ENCODE results near the gene TMEM161A.
"Not testable (repeated sequence)": the region's sequence is repeated elsewhere in the genome, so short reads cannot be mapped to it uniquely, and the experiment has no call there.

Gene TMEM161A

DNA sequence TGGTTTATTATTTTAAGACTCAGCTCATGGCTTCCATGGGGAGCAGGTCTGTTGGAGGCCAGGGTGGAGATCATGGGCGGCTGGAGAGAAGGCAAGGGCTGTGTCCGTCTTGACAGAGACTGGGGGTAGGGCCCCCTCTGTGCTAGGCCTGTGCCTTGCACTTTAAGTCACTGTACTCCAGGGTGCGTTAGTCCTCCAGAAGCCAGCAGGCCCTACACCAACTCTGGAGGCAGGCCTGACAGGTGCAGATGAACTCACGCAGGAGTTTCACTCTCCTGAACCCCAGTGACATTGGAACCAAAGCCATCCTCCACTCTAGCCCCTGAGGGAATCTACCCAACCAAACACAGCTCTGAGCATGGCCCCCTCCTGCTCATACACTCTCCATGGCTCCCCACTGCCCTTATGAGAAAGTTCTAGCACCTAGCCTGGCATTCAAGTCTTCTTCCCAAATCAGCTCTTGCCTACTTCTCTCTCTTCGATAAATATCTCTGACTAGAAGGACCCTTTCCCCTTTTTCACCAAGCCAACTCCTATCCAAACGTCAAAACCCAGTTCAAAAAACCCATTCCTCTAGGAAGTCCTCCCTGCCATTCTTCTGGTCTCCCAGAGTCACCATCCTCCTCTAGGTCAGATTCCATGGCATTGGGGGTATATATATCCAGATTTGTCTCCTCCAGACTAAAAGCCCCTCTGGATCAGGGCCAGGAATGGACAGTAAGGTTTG lies 16.7 kb upstream of the TMEM161A start:
- no peak for DNase-seq

DNA sequence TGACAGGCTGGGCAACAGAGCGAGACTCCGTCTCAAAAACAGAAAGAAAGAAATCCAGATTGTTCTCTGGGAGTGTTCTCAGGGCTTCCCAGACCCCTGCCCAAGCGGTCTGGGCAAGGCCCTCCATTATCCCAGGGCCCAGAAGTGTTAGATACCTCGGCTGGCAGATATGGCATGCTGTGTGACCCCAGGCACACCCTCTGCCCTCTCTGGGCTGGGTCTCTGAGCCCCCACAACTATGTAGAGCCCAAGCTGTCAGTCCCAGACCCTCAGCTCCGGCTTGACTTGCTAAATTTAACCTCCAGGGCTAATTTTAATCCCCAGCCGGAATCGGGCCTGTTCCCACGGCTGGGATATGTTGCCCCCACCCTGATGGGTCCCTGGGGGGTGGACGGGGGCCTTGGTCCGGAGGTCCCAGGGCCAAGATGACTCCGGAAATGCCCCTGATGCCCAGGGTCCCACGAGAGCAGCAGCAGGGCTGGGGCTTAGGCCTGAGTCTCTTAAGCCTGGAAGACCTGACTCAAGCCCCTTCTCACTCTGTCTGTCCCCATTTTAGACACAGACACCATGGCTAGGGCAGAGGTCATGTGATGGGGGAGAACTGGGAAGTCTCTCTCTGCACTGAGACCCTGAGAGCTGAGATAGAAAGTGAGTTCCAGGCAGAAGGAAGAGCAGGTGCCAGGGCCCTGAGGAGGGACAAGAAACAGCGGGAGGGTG lies 14.5 kb upstream of the TMEM161A start:
- DNase-seq, result no peak

DNA sequence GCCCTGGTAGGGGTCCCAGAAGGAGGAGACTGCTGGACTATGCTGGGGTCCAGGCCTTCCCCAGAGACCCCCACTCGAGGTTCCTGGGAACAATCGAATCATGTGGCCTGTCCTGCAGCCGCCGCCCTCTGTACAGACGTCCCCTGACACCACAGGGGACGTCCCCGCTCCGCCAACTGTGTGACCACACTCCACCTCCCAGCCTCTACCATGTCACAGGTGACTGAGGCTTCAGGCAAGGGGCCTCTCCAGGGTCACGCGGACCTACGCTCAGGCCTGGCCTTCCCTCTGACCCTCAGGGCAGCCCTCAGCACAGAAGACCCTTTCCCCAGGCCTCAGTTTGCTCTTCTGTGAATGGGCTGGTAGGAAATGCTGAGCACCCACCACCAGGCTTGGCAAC lies 13.1 kb upstream of the TMEM161A start:
- DNase-seq, result no peak

DNA sequence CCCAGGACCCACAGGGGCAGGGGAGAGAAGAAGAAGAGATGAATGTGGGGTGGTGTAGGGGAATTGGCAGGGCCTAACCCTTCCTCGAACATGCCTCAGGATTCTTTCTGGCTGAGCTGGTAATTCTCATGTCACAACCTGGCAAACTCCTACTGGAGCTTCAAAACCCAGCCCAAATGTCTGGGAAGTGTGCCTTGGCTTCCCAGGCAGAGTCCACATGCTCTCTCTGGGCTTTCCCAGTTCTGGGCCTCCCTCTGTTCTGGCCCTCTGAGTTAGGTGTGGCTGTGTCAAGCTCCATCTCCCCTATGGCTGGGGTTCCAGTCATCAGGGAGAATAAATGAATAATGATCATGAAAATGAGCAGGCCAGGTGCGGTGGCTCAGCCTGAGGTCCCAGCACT lies 11.2 kb upstream of the TMEM161A start:
- no peak for DNase-seq

DNA sequence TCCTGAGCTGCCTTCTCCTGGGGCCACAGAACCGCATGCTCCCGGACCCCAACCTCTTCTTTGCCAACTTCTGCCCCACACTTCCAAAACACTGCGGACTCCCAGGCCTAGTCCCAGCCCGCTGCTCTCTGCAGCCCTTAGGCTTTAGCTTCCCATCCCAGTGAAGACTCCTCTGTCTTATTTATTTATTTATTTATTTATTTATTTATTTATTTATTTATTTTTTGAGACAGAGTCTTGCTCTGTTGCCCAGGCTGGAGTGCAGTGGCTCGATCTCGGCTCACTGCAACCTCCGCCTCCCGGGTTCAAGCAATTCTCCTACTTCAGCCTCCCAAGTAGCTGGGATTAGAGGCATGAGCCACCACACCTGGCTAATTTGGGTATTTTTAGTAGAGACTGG lies 10.2 kb upstream of the TMEM161A start:
- DNase-seq, result not testable (repeated sequence)

DNA sequence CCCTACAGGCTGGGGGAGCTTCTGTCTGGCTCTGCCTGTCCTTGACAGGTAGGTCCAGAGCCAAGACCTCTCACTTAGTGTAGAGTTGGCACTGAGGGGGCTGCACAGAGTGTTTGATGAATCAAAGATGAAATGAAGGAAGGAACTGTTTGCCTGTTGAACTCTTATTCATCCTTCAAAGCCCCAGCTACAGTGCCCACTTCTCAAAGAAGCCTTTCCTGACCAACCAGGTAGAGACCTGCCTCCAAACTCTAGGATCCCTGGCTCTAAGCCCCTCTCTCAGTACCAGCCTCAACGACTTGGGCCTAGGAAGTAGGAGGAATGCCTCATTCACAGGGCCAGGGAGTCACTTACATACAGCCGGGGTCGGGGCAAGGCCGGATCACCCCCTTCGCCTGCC lies 9.1 kb upstream of the TMEM161A start:
- no peak for DNase-seq

DNA sequence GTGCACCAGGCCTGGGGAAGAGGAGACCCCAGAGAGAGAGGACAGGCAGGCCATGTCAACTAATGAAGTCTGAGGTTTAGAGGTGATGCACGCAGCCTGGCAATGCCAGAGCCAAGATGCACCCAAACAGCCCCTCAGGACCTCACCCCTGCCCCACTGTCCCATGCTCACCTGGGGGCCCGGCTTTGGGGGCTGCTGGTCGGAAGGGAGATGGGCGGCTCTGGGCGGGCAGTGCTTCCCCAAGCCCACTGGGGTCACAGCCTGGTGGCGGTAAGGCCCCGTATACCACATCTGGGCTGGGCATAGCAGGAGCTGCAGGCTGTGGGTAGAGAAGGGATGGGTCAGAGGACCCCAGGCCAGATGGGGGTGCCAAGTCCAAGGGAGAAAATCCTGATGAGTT lies 8.6 kb upstream of the TMEM161A start:
- DNase-seq, result no peak

DNA sequence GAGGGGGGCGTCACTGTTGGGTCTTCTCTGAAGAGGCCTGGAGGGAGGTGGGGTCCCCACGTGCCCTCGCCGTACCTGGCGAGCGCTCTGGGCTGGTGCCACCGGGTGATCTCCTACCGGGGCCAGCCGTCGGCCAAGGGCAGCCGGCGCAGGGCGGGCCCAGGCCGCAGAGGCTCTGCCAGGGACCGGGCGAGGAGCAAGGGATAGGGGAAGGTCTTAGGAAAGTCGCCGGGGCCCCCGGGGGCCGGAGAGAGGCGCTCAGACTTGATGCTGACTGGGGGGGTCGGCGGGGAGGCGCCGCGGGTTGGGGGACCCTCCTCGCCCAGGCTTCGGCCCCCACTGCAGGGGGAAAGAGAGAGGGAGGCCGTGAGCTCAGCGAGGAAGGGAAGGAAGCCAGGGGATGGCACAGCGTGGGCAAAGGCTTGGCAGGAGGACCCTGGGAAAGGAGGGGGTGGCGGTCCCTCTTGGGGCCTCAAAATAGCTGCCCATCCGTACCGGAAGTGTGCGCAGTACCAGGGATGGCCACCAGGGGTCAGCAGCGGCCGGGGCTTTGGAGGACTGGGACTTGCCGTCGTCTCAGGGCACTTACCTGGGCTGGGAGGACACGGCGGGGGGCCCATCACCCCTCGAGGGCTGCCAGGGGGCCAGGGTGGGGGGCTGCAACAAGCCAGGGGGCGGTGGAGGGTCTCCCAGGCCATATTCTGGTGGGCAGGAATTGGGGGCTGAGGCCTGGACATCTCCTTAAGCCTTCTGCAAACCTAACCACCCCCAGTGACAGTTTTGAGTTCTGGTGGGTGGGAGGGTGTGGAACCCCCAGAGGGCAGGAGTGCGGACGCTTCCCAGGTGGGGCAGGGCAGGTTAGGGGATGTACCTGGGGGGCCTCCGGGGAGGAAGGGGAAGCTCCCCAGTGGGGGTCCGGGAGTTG lies 7.7 kb upstream of the TMEM161A start:
- DNase-seq, result peak; percentile 17

DNA sequence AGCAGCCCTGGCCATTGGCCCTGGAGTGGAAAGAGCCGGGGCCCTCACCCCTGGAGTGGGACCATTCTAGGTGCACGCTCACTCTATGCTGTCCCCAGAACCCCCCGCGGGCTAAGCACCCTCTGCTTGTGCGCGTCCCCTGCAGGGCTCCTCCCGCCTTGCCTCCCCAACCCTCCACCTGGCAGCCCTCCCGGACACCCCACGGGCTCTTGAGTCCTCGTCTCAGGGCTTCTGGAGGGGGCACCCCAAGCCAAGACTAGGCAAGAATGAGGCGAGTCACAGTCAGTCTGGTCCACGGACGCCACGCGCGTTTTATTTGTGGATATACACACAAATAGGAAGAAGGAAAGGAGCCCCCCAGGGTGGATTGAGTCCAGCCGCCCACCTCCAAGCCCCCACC lies 7.0 kb upstream of the TMEM161A start:
- no peak for DNase-seq

DNA sequence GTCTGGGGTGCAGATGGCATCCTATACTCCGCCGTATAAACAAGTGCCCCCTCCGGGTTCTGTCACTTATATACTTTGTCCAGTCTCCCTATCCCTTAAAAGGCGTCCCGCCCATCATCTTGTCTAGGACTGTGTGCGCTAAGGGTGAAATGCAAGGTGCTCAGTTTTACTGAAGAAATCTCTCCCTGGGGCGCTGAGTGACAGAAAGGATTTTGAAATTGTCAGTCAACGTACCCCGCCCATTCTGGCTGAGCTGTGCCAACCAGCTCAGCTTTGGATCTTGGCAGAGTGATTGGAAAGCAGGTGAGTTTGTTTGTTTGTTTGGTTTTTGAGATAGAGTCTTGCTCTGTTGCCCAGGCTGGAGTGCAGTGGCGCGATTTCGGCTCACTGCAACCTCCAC lies 4.1 kb upstream of the TMEM161A start:
- no peak for DNase-seq

DNA sequence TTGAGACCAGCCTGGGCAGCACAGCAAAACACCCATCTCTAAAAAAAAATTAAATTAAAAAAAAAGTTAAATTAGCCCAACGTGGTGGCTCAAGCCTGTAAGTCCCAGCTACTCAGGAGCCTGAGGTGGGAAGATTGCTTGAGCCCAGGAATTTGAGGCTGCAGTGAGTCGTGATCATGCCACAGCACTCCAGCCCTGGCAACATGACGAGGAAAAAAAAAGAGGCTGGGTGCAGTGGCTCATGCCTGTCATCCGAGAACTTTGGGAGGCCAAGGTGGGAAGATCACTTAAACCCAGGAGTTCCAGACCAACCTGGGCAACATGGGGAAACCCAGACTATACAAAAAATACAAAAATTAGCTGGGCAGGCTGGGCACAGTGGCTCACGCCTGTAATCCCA lies 2.2 kb upstream of the TMEM161A start:
- DNase-seq, result no peak

DNA sequence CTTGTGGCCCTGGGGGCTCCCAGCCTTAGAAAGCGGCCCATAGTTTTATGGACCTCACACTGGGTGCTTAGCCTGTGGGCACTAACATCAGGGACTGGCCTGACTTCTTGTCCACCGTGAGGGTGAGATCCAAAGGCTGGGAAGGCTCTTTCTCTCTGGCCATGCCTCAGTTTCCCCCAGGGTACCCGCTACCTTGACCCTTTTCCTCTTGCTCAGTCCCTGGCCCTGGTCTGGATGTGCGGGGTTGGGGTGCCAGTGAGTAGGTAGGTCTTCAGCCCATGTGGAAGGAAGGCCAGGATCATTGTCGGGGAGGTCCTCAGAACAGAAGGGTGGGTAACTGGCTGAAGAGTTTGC lies 1.6 kb upstream of the TMEM161A start:
- DNase-seq, result no peak

DNA sequence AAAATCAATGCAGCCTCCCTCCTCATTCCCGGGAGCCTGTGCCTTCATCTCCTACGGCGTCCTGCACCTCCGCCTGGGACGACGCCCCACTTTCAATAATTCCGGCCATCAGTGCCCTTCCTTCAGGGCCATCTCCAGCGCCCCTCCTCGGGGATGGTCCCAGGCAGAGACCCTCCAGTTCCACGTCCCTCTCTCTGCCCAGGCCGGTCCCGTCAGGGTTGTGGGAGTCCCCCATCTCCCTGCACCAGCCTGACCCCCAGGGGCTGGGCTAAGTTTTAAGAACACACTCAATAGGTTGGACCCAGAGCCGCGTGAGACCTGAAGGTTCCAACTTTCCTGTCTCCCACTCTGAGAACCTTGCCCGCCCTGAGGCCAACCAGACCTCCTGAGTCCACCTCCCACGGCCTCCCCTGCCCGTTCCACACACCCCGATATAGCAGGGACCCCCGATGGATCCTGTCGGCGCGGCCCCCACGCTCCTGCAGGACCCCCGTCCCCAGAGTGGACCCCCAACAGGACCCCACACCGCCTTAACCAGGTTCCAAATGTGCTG lies 646 bp downstream of the TMEM161A start:
- DNase-seq, result no peak

DNA sequence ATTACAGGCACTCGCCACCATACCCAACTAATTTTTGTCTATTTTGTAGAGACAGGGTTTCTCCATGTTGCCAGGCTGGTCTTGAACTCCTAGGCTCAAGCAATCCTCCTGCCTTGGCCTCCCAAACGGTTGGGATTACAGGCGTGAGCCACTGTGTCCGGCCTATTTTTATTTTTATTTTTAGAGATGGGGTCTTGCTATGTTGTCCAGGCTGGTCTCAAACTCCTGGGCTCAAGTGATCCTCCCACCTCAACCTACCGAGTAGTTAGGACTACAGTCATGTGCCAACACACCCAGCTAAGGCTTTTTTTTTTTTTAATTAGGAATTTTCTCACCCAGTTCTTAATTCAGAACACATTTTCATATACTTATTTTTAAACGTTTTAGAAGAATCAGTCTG lies 2.6 kb downstream of the TMEM161A start:
- DNase-seq, result not testable (repeated sequence)

DNA sequence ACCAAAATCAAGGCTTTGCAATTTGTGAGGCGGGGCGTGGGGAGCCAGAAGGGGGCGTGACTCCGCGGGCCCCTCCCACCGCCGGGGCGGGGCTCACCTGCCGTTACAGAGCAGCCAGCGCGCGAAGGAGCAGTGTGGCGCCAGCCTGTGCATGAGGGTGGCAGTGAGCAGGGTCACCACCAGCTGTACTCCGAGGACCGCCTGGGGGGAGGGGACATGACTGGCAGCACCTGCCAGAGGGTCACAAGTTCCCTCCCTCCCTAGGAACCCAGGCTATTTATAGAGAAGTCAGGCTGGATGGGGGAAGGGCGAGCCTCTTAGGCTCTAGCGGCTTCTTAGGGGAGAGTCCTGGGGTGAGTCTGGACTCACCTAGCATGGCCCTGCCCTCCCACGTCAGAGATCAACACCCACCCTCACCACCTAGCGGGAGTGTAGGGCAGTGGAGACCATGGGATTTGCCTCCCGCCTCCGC lies 3.6 kb downstream of the TMEM161A start:
- peak; percentile 91 for DNase-seq

DNA sequence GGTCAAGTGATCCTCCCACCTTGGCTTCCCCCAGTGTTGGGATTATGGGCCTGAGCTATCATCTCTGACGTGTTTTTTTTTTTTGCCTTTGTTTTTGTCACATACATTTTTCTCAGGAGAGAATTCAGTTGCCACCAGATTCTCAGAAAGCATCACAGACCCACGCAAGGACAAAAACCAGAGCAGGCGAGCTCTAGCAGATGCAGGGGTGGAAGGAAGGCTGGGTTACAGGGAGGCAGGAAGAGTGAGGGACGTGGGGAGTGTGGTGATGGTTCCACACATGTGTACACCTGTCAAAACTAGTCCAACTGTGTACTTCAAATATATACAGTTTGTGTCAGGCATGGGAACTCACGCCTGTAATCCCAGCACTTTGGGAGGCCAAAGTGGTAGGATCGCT lies 4.3 kb downstream of the TMEM161A start:
- no peak for DNase-seq

DNA sequence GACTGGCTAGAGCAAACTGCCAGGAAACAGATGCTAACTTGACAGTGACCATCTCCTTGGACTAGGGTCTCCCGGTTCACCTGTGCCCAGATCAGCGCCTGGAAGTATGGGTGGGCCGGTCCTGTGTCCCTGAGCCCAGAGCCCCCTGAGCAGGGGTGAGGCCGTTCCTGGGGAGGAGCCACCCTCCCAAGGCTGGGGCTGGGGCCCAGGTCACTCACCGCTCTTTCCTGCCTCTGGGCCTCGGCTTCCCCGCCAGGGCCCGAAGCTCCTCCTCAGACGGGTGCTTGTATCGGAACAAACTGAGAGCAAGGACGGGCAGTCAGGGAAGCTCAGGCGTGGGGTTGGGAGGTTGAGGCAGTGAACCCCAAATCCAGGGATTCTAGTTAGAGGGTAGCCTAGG lies 5.4 kb downstream of the TMEM161A start:
- no peak for DNase-seq

DNA sequence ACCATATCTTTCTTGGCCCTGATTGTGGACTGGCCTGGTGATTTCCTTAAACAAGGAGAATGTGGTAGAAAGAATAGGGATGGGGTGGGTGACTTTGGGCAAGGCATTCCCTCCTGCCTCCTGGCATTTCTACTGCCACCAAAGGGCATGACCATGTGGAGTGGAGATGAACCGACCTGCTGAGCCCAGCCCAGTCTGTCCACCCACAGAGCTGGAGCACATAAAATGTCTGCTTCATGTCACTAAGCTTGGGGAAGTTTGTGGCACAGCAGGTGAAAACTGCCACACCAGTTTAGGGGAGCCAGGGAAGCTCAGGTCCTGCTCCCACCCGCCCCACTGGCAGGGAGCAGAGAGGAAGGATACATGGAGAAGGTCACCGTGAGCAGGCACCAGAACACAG lies 6.3 kb downstream of the TMEM161A start:
- DNase-seq, result no peak

DNA sequence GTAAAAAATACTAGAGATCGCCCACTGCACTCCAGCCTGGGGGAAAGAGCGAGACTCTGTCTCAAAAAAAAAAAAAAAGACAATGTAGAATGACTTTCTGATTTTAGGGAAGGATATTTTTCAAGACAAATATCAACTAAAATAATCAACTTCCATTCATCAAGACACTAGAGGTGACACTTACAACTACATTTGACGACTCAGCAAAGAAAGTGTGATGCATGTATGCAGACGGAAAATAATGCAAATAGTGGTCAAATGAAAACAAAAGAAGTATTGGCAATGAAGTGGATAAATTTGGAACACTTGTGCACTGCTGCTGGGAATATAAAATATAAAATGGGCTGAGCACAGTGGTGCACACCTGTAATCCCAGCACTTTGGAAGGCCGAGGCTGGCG lies 12.2 kb downstream of the TMEM161A start:
- DNase-seq, result no peak

DNA sequence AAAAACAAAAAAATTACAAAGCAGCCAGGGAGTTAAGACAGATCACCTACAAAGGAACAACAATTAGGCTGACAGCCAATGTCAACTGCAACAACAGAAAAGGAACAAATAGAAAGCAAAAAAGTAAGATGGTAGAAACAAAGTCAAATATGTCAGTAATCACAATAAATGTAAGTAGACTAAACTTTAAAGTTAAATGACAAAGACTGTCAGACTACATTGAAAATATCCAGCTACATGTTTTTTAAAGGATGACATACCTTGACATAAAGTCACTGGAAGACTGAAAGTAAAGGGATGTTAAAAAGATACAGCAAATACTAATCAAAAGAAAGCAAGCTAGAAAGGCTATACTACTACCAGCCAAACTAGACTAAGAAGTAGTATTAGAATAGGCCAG lies 14.9 kb downstream of the TMEM161A start:
- DNase-seq, result no peak

DNA sequence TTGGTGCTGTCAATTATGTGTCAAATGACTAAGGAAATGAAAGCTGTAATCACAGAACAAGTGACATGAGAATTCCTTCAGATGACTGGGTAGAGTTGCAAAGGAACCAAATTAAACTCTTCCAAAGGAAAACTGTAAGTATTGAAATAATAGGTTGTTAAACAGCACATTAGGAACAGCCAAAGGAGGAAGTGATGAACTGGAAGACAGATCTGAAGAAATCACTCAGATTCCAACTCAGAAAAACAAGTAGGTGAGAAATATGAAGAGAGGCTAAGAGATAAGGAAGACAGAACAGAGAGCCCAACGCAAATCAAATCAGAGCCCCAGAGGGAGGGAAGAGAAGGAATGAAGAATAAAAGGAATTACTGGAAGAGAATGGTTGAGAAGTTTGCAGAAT lies 15.4 kb downstream of the TMEM161A start:
- DNase-seq, result no peak

DNA sequence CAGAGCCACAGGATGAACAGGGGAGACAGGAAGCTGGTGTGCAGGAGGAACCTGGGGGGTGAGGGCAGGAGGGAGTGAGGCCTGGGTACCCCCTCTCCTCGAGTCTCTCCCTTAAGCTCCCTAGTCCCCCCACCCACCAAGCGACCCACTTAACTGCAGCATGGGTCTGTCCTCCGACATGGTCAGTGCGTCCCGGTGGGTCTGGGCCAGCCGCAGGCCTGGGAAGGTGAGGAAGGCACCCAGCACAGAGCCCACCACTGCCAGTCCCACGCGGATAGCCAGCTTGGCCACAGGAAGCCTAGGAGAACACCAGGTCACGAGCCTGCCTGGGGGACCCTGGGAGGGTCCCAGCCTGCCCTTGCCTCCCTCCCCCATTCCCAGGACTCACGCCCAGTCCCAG lies 16.9 kb downstream of the TMEM161A start:
- no peak for DNase-seq
